ENCODE data around the gene ZRANB1.

ZRANB1 gene

DNA sequence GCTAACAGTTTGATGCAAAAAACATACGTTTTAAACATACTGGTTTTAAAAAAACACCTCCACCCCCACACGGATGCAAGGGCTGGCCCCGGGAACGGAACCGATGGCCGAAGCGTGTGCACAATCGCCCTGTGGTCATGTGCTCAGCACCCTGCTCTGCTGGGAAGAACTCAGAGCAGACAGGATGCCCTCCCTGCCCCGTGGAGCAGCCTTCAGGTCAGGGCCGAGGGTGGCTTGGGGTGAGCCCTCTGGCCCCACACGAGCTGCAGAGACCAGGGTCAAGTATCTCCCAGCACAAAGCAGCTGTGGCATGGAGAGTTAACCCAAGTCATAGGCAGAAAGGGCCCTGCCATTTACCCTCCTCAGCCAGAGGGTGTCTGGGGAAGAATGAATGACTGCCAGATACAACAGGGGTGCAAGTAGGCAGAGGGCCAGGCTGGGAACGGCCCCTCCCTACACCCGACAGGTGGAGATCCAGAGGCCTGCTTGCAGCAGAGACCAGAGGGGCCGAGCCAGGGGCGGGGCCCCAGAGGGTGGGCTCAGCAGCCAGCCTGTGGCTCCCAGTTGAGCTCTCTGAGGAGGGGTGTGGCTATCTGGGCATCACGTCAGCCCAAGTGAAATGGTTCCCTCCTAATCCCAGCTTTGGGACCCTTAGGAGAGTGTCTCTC, 56.8 kb downstream of the ZRANB1 start:
- Mint-ChIP-seq H3K36me3 (no peaks in the 10 kb centered on the region), H3K27me3 (peaks cover 13% of the 10 kb centered on the region), H3K4me1 (no peaks in the 10 kb centered on the region), H3K27ac (no peak overlapping the region), H3K4me3 (no peak overlapping the region), H3K9me3 (no peaks in the 10 kb centered on the region)
- CTCF ChIA-PET, result interaction anchor here (1.7 kb wide), 1 partner anchor 15 kb away, joined by 3 read pairs; no protein-coding TSS in a partner anchor
- DNase-seq, result peak; percentile 17

DNA sequence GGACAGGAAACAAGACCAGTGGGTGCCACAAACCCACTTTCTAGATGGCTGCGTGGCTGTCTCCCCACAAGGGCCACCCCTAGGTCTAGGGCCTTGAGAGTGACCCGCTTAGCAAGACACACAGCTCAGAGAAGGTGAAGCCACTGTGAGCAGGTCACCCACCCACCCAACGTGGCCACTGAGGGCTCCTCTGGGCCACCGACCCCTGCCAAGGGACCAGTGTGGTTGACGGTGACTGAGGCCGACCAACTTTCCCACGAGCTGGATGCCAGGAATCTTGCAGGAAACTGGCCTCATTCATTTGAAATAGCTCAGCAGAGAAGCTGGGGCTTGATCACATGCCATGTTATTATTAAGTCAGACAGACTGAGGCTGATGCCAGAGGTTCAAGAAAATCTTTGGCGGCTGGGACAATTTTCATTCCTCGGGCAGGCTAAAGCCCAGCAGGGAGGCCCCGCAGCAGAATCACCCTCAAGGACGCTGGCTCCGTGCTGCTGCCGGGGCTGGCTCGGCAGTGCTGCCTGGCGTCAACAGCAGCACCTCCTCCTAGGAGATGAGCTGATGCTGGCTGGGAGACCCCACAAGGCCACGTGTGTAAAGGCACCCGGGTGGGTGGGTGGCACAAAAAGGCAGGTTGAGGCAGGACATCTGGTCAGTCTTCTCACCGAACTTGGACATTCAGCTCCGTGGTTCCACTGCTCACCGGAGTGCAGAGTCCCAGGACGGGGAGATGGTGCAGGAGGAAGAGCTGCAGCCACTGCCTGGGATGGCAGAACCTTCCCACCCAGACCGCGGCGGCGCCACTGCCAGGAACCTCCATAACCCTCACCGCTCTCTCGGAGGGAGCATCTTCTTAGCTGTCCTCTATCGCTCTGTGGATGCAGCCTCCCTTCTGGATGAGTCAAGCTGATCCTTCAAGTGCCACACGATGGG, 57.8 kb downstream of the ZRANB1 start:
- H3K36me3 Mint-ChIP-seq, result no peaks in the 10 kb centered on the region
- no peak for DNase-seq
- no peaks in the 10 kb centered on the region for H3K9me3 Mint-ChIP-seq
- H3K4me3 Mint-ChIP-seq, result no peak overlapping the region
- peaks cover 13% of the 10 kb centered on the region for H3K27me3 Mint-ChIP-seq
- CTCF ChIA-PET, result interaction anchor here (1.4 to 1.7 kb wide), 2 partner anchors 16 to 62 kb away, joined by 3 to 5 read pairs; no protein-coding TSS in a partner anchor
- H3K4me1 Mint-ChIP-seq, result no peaks in the 10 kb centered on the region
- no peak overlapping the region for H3K27ac Mint-ChIP-seq

DNA sequence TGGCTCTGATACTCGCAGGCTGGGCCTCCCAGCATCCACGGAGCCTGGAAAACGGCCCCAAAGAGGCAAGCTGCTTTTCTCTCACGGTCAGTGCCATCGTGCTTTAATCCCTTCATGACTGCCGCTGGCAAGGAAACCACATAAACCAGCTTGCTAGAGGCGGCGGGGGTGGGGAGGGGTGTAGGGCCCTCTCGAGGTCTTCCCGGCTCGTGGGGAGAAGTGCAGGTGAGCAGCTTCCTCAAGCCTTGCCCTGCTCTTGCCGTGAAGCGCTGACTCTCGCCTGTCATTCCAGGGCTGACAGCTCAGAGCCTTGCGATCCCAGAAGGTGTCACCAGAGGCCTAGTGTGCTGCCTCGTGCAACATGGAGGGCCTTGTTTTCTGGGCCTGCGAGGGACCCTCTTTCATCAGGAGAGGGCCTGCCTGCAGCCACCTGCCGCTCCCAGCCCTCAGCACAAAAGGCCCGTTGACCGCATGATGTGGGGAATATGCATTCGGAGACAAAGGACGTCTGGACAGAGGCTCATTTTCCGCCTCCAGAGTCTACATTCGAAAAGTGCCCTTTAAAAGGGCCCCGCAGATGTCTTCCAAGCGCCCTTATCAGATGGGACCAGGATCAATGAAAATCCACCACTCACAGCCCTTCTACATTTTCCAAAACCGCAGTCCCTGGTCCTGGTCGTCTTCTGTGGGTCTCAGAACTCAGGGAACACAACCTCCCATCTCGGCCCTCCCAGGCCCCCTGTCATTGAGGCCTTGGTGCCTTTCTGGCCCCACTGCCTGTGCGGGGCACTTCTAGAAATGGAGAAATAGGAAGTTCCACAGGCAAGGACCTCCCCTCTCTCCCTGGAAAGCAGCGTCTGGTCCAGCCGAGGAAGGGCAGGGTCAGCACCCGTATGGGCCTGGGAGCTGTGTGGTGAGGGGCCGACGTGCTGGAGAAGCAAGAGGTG, 58.7 kb downstream of the ZRANB1 start:
- H3K4me1 Mint-ChIP-seq, result no peaks in the 10 kb centered on the region
- DNase-seq, result no peak
- CTCF ChIA-PET, result interaction anchor here (1.4 to 1.7 kb wide), 3 partner anchors 8 to 61 kb away, joined by 3 to 5 read pairs (median 3); no protein-coding TSS in a partner anchor
- H3K27ac Mint-ChIP-seq, result no peak overlapping the region
- no peaks in the 10 kb centered on the region for H3K36me3 Mint-ChIP-seq
- H3K9me3 Mint-ChIP-seq, result no peaks in the 10 kb centered on the region
- no peak overlapping the region for H3K4me3 Mint-ChIP-seq
- H3K27me3 Mint-ChIP-seq, result peaks cover 13% of the 10 kb centered on the region

GRCh38 chr10:125001313-125002046, 59.6 kb downstream of the ZRANB1 start:
- Mint-ChIP-seq H3K9me3 (no peaks in the 10 kb centered on the region), H3K27me3 (peaks cover 13% of the 10 kb centered on the region), H3K4me3 (no peak overlapping the region), H3K27ac (no peak overlapping the region), H3K36me3 (no peaks in the 10 kb centered on the region), H3K4me1 (no peaks in the 10 kb centered on the region)
- CTCF ChIA-PET, result interaction anchor here (1.4 to 1.5 kb wide), 2 partner anchors 9 to 60 kb away, joined by 3 to 5 read pairs; no protein-coding TSS in a partner anchor
- DNase-seq, result no peak

- Mint-ChIP-seq H3K4me1 (no peaks in the 10 kb centered on the region), H3K9me3 (no peaks in the 10 kb centered on the region), H3K27me3 (peaks cover 13% of the 10 kb centered on the region), H3K36me3 (no peaks in the 10 kb centered on the region), H3K4me3 (no peak overlapping the region), H3K27ac (no peak overlapping the region)
- CTCF ChIA-PET, result interaction anchor here (1.5 kb wide), 1 partner anchor 10 kb away, joined by 3 read pairs; no protein-coding TSS in a partner anchor
- no peak for DNase-seq
Measured at GRCh38 chr10:125002047-125002422, 60.1 kb downstream of the ZRANB1 start.

DNA sequence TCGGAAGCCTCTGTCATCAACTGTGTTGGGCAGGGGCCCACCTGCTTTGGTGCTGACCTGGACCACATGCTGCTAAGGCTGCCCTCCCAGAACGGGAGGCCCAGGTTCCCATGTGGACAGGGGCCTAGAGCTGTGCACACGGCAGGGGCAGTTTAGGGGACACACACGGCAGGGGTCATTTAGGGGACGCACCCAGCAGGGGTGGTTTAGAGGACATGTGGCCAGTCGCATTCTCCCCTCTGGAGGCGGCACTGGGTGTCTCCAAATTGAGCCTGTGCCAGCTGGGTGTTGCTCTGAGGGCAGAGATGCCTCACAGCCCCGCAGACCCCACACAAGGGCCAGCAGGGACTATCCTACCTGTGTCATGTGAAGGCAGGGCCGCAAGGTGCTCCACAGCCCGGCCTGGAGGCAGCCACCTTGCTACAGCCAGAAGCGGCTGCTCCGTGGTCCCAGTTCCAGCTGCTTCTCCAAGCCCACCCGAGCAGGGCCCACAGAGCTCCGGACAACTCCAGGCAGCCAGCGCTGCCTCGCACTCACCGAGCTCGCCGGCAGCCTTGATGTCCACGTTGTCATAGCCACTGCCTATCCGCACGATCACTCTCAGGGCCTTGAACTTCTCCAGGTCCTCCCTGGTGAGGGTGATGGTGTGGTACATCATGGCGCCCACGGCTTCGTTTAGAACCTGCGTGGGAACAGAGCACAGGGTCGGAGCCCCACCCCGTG, 60.7 kb downstream of the ZRANB1 start:
- no peaks in the 10 kb centered on the region for H3K4me1 Mint-ChIP-seq
- H3K36me3 Mint-ChIP-seq, result no peaks in the 10 kb centered on the region

GRCh38 chr10:125003146-125003900, 61.4 kb downstream of the ZRANB1 start:
- H3K27ac Mint-ChIP-seq, result no peak overlapping the region
- no peaks in the 10 kb centered on the region for H3K36me3 Mint-ChIP-seq
- H3K4me1 Mint-ChIP-seq, result no peaks in the 10 kb centered on the region
- DNase-seq, result peak; percentile 18
- no peaks in the 10 kb centered on the region for H3K9me3 Mint-ChIP-seq
- CTCF ChIA-PET, result interaction anchor here (1.1 kb wide), 1 partner anchor 11 kb away, joined by 3 read pairs; no protein-coding TSS in a partner anchor
- no peak overlapping the region for H3K4me3 Mint-ChIP-seq
- H3K27me3 Mint-ChIP-seq, result peaks cover 13% of the 10 kb centered on the region

More for the DNA sequence above, 60.7 kb downstream of the ZRANB1 start:
- H3K4me3 Mint-ChIP-seq, result no peak overlapping the region
- no peaks in the 10 kb centered on the region for H3K9me3 Mint-ChIP-seq
- peak; percentile 18 for DNase-seq
- CTCF ChIA-PET, result interaction anchor here (1.1 kb wide), 1 partner anchor 12 kb away, joined by 3 read pairs; no protein-coding TSS in a partner anchor
- peaks cover 13% of the 10 kb centered on the region for H3K27me3 Mint-ChIP-seq
- H3K27ac Mint-ChIP-seq, result no peak overlapping the region

DNA sequence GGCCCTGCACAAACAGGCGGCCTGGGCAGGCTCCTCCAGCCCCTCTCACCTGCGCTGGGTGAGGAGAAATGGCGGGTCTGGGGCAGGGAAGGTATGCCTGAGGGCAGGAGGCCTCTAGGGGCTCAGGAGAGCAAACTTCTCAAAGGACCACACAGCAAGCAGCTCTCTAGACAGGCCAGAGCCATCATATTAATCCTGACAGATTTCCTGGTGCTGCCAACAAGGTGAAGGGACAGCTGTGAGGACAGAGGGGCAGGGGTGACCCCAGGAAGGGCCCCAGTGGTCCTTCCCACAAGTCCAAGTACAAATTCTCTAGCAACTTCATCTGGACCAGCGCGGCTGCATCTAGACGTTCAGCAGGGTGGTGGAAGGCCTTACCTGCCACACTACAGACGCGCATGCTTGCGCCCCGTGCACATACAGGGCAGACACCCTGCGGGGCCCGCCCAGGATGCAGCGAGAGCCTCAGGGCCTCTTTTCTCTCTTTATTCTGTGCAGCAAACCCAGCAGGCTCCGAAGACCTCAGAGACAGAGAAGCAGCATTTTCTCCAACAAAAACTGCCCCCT, 62.1 kb downstream of the ZRANB1 start:
- CTCF ChIA-PET, result interaction anchor here (1.1 kb wide), 1 partner anchor 11 kb away, joined by 3 read pairs; no protein-coding TSS in a partner anchor
- Mint-ChIP-seq H3K27ac (no peak overlapping the region), H3K4me3 (no peak overlapping the region), H3K36me3 (no peaks in the 10 kb centered on the region), H3K4me1 (no peaks in the 10 kb centered on the region), H3K9me3 (no peaks in the 10 kb centered on the region), H3K27me3 (peaks cover 13% of the 10 kb centered on the region)
- peak; percentile 14 for DNase-seq

DNA sequence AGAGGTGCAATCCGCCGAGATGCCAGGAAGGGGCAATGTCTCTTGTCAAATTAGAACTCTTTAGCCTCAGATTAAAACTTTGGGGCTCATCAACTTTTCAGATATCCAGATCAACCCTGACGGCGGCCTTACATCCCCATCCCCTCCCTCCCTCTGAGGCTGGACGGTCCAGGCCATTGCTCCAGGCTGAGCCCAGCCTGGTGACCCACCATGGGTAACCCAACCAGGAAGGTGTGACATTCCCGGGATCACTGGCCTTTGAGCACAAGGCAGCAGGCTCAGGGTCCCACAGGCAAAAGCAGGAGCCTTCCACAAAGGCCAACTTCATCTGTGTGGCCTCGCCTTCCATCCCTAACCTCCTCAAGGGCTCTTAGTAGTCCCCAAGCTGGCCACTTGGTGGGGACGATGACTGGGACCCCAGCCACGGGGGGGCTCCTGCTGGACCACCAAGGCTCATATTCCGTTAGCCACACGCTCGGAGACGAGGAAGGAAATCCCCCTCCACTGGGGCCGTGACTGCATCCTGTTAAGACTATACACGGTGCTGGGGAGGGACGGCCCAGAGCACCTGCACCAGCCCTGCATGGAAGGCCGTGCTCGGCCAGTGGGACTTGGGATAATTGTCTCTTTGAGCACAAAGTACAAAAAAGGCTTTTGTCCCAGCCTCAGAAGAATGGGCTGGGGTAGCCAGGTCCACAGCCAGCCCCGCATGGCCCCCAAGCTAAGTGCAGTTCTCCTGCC, 62.8 kb downstream of the ZRANB1 start:
- Mint-ChIP-seq H3K4me3 (no peak overlapping the region), H3K36me3 (no peaks in the 10 kb centered on the region), H3K27ac (no peak overlapping the region), H3K27me3 (peaks cover 19% of the 10 kb centered on the region), H3K4me1 (no peaks in the 10 kb centered on the region), H3K9me3 (no peaks in the 10 kb centered on the region)
- CTCF ChIA-PET, result no interaction called here
- DNase-seq, result peak; percentile 12

GRCh38 chr10:125005312-125006187, 63.6 kb downstream of the ZRANB1 start:
- Mint-ChIP-seq H3K4me1 (no peaks in the 10 kb centered on the region), H3K27ac (no peak overlapping the region), H3K9me3 (no peaks in the 10 kb centered on the region), H3K27me3 (peaks cover 13% of the 10 kb centered on the region), H3K4me3 (no peak overlapping the region), H3K36me3 (no peaks in the 10 kb centered on the region)
- CTCF ChIA-PET, result no interaction called here
- DNase-seq, result peak; percentile 14
